Stimulated activated CD8-positive, alpha-beta memory T cell treated with anti-CD3 and anti-CD28 coated beads, Interleukin-15, amount 100 ng/mL, for 4 hours (primary cell): Measurements from ENCODE around the gene TMSB4X.
"Not testable (repeated sequence)": the region's sequence is repeated elsewhere in the genome, so short reads cannot be mapped to it uniquely, and the experiment has no call there.

ENCODE experiments used
- DNase-seq, 2 donors: peaks; one replicate each; pipeline ENCODE4 v3.0.0-alpha.2; 2020; ENCODE audit warnings: low read depth in 2 of 2

The TMSB4X gene

DNA sequence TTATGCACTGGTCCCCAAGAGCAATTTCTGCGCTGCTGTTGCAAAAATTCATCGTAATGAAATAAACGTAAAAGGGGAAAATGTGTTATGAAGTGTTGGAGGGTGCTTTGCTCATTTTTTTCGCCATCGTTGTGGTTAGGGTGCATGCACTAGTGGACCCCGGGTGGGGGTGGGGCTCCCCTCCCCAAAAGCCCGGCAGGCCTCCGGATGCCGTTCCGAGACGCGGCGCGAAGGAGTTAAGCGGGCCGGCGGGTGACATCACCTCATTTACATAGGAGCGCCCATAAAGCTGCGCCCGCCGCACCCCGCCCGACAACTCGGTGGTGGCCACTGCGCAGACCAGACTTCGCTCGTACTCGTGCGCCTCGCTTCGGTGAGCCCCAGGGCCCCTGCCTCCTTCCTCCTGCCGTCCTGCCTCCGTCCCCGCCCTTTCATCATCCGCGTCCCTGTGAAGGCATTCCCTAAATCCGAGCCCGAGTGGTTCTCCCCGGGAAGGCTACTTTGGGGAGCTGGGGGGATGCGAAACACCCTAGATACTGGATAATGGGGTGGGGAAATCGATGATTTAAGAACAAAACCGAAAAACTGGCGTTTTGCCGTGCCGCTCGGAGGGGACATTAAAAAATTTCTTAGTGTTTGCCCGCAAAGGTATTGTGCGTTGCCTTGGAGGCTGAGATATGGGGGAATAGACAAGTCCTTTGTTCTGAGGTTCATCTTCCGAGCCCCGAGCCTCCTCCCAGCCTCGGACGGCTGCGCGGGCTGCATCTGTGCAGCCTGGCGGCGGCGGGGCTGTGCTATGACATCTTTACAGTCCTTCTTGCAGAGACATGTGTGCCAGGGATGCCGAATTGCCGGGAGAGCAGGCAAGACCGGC lies at the start of gene TMSB4X:
TMSB4X (plus strand) TSS at position 315 of the 874 bp plus-strand sequence.
- peak; percentile 63 to 65 for DNase-seq

DNA sequence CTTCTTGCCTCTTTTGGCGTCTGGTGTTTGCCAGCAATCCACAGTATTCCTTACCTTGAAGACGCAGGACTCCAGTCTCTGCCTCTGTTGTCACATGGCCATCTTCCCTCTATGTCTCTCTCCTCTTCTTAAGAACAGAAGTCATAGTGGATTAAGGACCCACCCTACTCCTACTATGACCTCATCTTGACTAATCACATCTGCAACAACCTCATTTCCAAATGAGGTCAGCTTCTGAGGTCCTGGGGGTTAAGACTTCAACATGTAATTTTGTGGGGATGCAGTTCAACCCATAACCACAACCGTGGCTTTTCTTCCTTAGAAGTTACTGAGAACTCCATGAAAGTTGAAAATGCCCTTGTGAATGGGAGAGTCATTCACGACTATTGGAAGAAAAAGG lies 45.2 kb upstream of the TMSB4X start:
- no peak for DNase-seq

DNA sequence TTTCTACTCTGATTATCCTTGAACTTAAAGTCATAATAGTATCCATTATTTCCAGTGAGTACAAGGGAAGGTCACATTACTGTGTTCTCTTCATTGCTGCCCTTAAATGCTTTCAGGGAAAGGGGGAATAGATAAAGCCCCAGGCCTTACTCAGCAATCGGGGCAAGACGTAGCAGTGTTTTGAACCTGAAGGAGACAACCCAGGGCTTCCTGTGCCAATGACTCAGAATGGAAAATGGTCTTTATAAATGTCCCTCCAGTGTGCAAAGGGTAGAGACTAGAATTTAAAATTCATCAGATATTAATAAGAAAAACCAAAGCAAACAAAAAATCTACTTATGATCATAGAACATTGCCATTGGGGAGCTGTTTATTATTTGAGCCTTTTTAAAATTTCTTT lies 44.8 kb upstream of the TMSB4X start:
- no peak for DNase-seq

DNA sequence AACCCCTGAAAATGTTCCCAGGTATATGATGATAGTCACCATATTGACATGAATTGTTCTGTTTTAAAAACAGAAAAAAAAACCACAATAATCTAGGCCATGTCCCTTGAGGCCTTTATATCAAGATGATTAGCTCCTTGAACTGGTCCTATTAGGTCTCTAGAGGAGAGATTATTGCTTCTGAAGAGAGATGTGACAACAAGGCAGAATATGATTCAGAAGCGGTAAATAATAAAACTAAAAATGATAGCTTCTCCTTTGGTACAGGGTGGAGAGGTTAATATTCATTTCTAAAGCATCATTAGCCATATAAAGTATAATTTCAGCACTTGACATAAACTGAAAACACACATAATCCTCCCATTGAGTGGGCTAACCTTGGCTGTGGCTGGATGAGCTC lies 42.7 kb upstream of the TMSB4X start:
- no peak for DNase-seq

DNA sequence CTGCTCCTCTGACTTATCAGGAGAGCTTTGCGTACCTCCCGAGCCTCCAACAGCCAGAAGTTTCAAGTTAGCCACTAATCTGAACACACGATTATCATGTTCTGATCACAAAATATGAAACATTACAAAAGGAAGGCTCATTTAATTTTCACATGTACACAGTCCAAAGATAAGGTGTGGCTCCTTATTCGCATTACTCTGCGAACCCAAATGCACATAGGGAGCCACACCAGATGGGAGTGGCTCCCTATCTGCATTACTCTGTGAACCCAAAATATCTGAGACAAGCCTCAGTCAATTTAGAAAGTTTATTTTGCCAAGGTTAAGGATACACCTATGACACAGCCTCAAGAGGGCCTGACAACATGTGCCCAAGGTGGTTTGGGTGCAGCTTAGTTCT lies 40.1 kb upstream of the TMSB4X start:
- no peak for DNase-seq

DNA sequence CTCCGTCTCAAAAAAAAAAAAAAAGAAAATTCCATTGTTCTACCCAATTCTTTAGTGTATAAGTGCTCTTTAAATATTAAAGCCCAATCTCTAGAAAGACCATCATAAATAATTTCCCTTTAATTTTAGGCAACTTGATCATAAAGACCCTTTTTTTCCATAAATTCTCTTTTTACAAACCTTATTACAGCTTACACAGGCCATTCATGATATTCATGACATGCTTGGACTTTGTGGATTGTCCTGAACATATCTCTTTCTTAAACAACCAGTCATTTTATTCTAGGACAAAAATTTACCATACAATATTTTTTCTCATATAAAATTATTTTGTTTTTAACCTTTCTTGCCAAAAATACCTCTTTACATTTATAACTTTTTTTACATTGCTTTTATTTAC lies 38.0 kb upstream of the TMSB4X start:
- no peak for DNase-seq

DNA sequence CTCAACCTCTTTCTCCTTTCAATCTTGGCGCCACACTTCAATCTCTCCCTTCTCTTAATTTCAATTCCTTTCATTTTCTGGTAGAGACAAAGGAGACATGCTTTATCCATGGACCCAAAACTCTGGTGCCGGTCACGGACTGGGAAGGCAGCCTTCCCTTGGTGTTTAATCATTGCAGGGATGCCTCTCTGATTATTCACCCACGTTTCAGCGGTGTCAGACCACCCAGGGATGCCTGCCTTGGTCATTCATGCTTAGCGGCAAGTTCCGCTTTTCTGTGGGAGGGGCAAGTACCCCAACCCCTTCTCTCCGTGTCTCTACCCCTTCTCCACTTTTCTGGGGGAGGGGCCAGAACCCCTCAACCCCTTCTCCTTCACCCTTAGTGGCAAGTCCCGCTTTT lies 34.4 kb upstream of the TMSB4X start:
- DNase-seq, result not testable (repeated sequence)

DNA sequence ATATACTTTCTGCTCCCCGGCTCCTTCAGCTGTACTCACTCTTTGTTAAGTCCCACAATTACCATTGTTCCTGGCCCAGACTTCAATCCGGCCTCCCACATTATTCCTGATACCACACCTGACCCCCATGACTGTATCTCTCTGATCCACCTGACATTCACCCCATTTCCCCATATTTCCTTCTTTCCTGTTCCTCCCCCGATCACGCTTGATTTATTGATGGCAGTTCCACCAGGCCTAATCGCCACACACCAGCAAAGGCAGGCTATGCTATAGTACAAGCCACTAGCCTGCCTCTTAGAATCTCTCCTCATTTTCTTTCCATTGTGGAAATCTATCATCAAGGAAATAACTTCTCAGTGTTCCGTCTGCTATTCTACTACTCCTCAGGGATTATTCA lies 31.3 kb upstream of the TMSB4X start:
- not testable (repeated sequence) for DNase-seq

DNA sequence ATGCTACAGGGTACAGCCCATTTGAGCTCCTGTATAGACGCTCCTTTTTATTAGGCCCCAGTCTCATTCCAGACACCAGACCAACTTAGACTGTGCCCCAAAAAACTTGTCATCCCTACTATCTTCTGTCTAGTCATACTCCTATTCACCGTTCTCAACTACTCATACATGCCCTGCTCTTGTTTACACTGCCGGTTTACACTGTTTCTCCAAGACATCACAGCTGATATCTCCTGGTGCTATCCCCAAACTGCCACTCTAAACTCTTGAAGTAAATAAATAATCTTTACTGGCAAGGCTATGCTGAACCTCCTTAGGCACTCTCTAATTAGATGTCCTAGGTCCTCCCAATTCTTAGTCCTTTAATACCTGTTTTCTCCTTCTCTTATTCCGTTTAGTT lies 30.5 kb upstream of the TMSB4X start:
- DNase-seq, result not testable (repeated sequence)

DNA sequence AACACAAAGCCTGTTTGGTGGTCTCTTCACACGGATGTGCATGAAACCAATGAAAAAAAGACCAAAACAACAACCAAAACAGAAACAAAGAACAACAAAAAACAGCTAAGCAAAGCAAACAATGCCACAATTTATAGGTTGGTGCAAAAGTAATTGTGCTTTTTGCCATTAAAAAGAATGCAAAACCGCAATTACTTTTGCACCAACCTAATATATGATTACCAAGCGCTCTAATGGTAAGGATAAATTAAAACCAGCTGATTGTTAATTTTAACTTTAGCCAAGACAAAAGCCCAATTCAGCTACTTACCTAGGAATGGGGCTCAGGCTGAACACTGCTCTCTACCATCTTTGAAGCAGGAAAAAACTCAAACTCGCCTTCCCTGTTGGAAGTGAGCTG lies 29.4 kb upstream of the TMSB4X start:
- no peak for DNase-seq

DNA sequence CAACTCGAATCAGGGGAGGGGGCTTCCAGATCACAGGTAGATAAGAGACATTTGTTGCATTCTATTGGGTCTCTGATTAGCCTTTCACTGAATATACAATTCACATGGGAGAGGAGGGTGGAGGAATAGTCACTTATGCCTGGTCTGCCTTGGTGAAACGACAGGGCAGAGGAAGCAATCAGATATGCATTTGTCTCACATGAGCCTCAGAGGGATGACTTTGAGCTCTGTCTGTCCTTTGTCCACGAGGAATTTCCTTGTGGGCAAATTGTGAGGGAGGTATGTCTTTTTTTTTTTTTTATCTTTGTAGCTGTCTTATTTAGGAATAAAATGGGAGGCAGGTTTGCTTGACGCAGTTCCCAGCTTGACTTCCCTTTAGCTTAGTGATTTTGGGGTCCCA lies 28.5 kb upstream of the TMSB4X start:
- DNase-seq, result no peak

DNA sequence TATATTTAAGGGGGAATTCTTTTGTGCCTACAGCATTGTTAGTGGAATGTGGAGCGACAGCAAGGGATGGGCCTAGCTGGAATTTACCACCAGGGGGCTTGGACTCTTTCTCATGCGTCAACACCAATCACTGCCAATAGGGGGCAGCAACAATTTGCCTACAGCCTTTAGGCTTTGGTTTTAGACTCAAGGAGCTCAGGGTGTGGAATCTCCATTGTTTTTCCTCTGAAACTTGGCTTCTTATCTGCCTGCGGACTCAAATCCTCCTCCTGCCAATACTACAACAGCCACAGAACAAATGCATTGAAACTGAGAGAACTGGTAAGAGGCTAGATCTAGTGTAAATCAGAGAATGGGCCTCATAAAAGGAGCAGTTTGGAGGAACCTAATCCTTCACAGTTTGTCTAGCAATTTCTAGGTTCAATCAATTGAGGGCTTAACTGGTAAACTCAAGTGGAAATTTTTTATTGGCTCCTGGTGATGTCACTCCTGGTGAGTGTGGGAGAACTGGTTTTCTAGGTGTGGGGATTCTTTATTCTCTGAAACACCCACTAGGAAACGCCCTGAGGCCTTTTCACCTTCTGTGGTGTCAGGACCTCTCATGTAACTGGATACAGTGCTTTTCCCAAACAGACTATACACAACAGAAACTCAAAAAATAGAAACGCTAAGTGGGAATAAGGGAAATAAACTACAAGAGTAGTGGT lies 27.9 kb upstream of the TMSB4X start:
- peak in 1 of 2 donors; percentile 40 for DNase-seq

DNA sequence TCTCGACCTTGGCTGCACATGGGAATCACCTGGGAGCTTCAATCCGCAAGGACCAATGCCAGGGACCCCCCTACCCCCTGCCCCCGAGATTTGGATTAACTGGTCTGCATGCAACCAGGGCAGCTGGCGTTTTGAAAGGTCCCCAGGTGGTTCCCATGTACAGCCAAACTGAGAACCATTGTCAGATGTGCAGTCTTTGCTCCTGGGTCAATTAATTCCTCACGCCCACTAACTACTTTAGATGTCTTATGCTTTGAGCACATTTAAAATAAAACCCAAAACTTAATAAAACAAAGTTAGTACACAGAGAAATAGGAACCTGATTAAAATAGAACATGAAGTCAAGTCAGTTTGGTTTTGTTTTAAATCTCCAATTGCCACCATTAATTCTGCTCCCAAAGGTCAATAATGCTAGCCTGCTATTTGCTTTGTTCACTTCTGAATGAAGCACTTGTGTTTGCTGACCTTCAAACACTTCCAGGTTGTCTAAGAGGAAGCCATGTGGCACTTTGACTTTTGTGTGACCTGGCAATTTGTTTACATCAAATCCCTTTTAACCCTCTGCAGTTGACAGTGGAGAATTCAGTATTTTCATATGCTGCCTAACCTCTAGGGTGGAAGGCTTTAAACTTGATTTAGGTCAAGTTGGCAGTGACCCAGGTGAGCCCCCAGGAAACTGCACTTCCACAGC lies 27.2 kb upstream of the TMSB4X start:
- no peak for DNase-seq

DNA sequence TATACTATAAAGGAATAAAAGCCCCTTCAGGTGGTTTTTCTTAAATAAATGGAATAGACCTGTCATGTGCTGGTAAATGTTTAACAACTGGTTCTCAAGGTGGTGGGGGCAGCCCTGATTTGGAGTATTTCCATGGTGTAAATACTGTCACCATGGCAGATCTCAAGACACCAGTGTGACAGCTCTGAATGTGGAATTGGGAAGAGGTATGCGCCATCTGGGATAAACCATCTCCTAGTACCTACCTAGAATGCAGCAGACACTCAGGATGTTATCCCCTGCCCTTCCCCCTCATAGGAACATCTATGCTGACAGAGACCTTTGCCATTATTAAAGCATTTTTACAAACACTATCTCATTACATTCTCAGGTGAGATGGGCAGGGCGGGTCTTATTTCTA lies 26.4 kb upstream of the TMSB4X start:
- no peak for DNase-seq

DNA sequence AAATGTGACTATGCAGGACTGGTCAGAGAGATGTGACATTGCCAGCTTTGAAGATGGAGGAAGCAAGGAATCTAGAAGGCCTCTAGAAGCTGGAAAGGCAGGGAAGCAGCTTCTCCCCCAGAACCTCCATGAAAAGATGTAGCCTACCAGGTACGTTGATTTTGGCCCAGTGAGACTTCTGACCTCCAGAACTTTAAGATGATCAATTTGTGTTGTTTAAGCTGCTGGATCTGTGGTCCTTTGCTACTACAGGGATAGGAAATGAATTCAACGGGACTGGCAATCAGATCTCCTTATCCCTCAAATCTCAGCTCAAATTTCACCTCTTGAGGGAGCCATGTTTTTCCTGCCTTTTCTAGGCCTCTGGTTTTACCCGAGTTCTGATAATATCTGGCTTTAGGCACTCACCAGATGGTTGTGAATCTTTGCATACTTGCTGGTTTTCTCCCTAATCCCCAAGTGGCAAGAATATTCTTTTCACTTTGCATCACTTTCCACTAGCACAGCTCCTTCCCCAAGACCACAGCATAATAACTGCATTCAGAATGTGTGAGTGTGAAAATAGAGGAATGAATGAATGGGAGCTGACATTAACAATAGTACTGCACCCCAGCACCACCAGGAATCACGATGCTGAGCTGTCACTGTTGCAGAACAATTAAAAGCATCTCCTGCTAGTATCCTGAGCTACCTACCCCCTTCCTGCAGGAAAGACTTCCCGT lies 25.5 kb upstream of the TMSB4X start:
- no peak for DNase-seq

DNA sequence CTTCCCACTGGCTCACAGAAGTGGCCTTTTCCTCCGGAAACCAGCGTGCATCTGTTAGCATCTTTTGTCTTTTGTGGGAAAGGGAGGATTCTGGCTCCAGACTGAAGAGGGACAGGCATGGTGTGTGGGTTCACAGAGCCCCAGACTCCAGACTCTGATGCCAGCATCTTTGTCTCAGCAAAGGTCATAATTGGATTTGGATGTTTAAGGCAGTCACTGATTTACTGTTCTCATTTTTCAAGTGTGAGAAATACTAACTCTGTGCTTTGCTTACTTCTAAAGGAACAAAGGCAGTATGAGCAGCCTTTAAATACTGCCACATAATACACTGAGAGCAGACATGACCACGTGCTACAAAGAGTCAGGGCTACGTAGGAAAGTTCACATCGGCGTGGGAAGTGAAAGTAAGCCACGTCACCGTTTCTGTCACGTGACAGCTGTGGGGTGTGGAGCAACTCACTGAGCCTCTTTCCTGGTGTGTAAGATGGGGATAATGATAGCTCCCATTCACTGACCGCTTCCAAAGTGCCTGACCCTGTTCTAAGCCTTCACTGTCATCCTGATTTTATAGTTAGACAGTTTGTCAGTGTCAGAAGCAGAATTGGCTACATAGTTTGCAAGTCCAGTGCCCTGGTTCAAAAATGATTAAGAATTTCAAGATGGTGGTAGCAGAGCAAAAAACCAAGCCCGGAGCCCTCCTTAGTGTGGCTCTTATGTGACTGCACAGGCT lies 24.8 kb upstream of the TMSB4X start:
- peak; percentile 72 to 75 for DNase-seq

DNA sequence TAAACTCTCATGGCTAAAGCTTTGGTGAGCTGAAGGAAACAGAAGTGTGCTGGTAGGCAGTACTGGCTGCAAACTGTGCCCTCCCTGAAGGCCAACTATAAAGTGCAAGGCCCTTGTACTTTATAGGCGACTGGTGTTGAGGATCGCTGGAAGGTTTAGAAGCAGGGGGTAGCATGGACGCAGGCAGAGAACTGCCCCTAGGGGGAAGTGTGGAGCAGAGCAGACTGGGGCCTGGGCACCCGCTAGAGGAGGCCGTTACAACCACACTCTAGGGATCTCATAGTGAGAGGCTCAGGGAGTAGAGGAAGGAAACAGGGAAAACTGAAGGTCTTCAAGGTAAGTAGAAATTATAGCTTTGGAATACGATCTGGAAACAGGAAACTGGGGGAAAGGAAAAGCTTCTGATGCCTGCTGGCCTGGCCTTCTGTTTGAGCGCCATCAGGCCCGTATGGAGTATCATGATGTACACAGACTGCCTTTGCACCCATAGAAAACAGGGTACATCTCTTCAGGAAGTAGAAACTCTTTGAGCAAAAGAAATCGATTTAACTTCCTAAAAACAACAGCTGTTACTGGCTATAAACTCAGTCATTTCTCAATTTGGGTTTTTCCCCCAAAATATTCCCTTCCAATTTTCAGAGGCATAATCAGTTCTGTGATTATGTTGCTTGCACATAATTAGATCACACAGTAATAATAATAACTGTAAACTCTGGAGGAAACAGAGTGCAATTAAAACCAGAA lies 23.9 kb upstream of the TMSB4X start:
- DNase-seq, result no peak

DNA sequence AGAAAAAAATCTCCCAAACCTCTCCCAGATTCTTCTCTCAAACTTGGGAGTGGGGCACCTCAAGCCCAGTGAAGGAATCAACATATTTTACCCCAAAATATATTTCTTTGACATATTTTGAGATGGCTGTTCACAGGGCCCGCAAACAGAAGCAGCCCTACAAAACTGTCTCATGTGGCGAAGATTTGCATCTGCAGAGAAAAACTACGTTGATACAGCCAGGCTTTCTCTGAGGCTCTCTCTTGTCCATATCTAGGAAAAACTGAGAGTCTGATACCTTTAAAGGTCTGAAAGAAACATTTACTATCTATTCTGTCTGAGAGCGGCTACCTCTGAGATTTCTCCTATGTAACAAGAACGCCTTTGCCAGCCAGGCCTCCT lies 23.3 kb upstream of the TMSB4X start:
- DNase-seq, result no peak

DNA sequence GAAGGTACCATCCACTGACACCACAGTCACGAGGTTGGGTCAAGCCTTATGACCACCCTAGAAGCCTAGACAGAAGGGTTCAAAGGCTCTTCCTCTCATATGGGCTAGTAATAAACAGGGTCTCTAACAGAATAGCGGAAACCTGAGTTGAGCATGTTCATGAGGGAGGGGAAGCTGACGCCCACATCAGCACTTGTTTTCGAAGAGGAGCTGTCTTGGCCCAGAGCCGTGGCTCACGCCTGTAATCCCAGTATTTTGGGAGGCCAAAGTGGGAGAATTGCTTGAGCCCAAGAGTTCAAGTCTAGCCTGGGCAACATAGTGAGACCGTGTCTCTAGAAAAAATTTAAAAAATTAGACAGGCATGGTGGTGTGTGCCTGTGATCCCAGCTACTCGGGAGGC lies 21.5 kb upstream of the TMSB4X start:
- DNase-seq, result no peak

DNA sequence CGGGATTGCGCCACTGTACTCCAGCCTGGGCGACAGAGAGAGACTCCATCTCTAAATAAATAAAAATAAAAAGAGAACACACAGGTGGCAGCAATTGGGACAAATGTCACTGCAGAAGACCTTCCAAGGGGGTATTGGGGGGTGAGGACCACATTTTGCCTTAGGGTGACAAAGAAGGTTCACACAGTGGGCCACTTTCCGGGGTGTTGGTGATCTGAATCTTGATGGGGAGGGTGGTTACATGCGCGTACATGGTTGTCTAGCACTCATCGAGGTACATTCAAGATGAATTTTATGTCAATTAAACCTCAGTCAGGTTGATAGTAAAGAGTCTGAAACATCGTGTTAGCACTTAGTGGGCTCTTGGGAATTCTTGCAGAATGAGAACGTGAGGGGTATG lies 20.5 kb upstream of the TMSB4X start:
- DNase-seq, result no peak

DNA sequence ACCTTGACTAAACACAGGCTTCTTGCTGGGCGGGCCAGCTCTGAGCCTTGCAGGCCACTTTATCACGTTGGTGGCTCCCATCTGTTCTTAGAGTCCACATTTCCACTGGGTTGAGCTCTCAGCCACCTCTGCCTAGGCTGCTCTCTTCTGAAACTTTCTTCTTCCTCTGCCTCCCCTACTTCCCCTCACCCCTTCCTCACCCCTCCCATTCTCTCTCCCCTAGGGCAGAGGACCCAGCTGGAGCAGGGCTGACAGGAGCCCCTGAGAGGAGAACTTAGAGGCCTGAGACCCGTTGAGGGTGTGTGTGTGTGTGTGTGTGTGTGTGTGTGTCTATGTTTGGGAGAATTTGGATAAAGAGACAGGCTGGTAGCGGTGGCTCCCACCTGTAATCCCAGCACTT lies 19.9 kb upstream of the TMSB4X start:
- DNase-seq, result no peak
